Prostate gland (tissue), 2 donors: ENCODE results near the gene DOP1B. TPM values are rescaled to one million over a fixed set of nuclear protein-coding genes. Genes with fewer than 3 reads are reported as not detected.

Experiments used
- DNase-seq: peaks from one replicate; pipeline ENCODE4 v3.0.0-alpha.2; 2019; ENCODE audit warnings: low spot score
- H3K27ac ChIP-seq, 2 donors: fragments of 200-600 bp; sonication (generic); 2 replicates each; pipeline ENCODE4 v1.5.1; 2017 to 2019
- H3K27me3 ChIP-seq: fragments of 200-600 bp; sonication (generic); replicated peaks from 2 replicates; pipeline ENCODE4 v1.5.1; 2019; ENCODE audit not compliant: insufficient read depth
- H3K36me3 ChIP-seq, 2 donors: fragments of 200-600 bp; sonication (generic); 1 replicate in 1 of 2; 2 replicates in 1 of 2; pipeline versions ENCODE4 v1.5.1 to v1.8.1; 2017 to 2019
- H3K4me1 ChIP-seq: fragments of 200-600 bp; sonication (generic); replicated peaks from 2 replicates; pipeline ENCODE4 v1.5.1; 2019
- H3K4me3 ChIP-seq, 2 donors: fragments of 200-600 bp; sonication (generic); 2 replicates each; pipeline ENCODE4 v1.5.1; 2017 to 2019
- H3K9me3 ChIP-seq: fragments of 200-600 bp; sonication (generic); 2 replicates; pipeline ENCODE4 v1.5.1; 2017
- CTCF ChIP-seq, 4 experiments: fragments of 200-600 bp in 2 of 4; fragments of 450-650 bp in 2 of 4; sonication (generic) in 2 of 4; IDR thresholded peaks; 1 replicate in 3 of 4; 2 replicates in 1 of 4; pipeline ENCODE4 v1.5.1; 2016 to 2019; ENCODE audit warnings: antibody characterized with exemption in 4 of 4, mild to moderate bottlenecking in 2 of 4, moderate library complexity in 2 of 4
- POLR2A ChIP-seq: fragments of 450-650 bp; IDR thresholded peaks from one replicate; pipeline ENCODE4 v1.6.1; 2016; ENCODE audit warnings: antibody characterized with exemption, mild to moderate bottlenecking
- POLR2AphosphoS5 ChIP-seq: sonication (generic); formaldehyde crosslinking; IDR thresholded peaks from one replicate; pipeline ENCODE4 v1.6.1; 2017; ENCODE audit warnings: antibody characterized with exemption
- WGBS: methylation state at CpG from one replicate; pipeline ENCODE4 v1.1.5; 2018; 5-methylcytosine and 5-hydroxymethylcytosine counted together
- intact Hi-C: fragments of 100-400 bp; cut with DNase I; formaldehyde crosslinking; loops from one replicate; pipeline ENCODE4 v1.14.2; 2022
- total RNA-seq, 2 donors: library from RNA; depleted of rRNA; stranded (reverse); fragments of >200 nt; gene quantifications; one replicate each; pipeline ENCODE4 v1.1.0, GENCODE V29; 2016

The DOP1B gene
- total RNA-seq, 2 donors from 2014 or later, result 28.4 to 93.3 TPM

- intact Hi-C loops, result no loop called here
- no peaks in the 10 kb centered on the region for H3K9me3 ChIP-seq
- TF ChIP-seq CTCF (IDR thresholded peaks at IDR 0.05), result no peak
- TF ChIP-seq POLR2AphosphoS5, result no peak
- no peak for TF ChIP-seq POLR2A
- no peak overlapping the region for H3K4me3 ChIP-seq
- peaks cover 10% of the 10 kb centered on the region for H3K4me1 ChIP-seq
- H3K36me3 ChIP-seq, result no peaks in the 10 kb centered on the region
- 72% methylated on average over 18 of the region's 18 CpGs for WGBS
- no peak for DNase-seq
- no peaks in the 10 kb centered on the region for H3K27me3 ChIP-seq
- peak overlapping the region; percentile 71 to 74 for H3K27ac ChIP-seq
These were observed 30.1 kb downstream of the DOP1B start for GRCh38 chr21:36186506-36187399.

DNA sequence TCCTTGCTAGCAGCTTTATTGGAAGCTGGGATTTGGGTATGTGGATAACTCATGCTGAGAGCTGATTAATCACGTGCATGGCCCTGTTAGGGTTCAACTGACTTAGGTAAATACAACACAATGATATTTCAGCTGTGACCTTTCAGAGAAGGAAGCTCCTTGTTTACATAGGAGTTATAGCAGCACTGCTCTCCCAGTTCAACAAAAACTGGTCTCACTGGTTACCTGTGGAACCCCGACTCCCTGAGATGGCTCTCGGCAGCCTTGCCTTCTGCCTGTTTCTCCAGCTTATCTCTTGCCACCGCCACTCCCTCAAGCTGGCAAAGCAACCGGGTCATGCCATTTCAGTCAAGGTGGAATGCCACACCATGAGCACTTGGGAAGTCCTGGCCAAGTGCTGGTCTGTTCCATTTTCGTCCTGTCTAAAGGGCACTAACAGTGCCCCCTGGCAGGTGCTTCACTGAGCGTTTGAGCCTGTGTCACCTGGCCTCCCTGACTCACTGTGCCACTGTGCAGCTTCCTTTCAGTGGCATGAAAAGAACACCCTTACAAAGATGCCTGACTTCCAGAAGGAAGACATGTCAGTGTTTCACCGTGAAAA, 31.6 kb downstream of the DOP1B start:
- peak; percentile 69 for DNase-seq
- no peaks in the 10 kb centered on the region for H3K9me3 ChIP-seq

DNA sequence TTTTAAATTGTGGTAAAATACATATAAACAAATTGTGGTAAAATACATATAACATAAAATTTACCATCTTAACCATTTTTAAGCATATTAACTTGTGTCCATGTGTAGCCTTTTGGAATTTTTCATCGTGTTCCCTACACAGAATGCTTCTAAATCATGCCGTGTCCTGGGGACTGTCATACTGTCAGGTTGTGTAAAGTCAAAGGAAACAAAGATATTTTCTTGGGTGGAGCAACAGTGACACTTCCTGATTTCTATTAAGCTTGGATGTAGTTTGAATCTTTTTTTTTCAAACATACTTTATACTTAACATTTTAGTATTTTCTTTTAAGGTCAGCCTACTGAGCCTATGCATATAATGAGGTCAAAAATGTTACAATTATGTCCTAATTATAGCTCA, 32.3 kb downstream of the DOP1B start:
- H3K9me3 ChIP-seq, result no peaks in the 10 kb centered on the region
- intact Hi-C loops, result no loop called here
- peak overlapping the region; percentile 71 to 74 for H3K27ac ChIP-seq
- 14% methylated on average over 2 of the region's 2 CpGs for WGBS
- no peak for DNase-seq
- peaks cover 10% of the 10 kb centered on the region for H3K4me1 ChIP-seq
- no peaks in the 10 kb centered on the region for H3K27me3 ChIP-seq
- H3K4me3 ChIP-seq, result no peak overlapping the region
- TF ChIP-seq POLR2AphosphoS5 (no peak), CTCF (IDR thresholded peaks at IDR 0.05) (no peak), POLR2A (no peak)
- no peaks in the 10 kb centered on the region for H3K36me3 ChIP-seq

More for the DNA sequence above, 31.6 kb downstream of the DOP1B start:
- TF ChIP-seq POLR2A (no peak), POLR2AphosphoS5 (peak; percentile 61), CTCF (IDR thresholded peaks at IDR 0.05) (peak in 1 of 4 experiments; percentile 7)
- Histone ChIP-seq H3K4me1 (peaks cover 10% of the 10 kb centered on the region), H3K36me3 (no peaks in the 10 kb centered on the region), H3K4me3 (no peak overlapping the region), H3K27ac (peak overlapping the region; percentile 71 to 74), H3K27me3 (no peaks in the 10 kb centered on the region)
- 45% methylated on average over 8 of the region's 8 CpGs for WGBS
- intact Hi-C loops, result no loop called here

DNA sequence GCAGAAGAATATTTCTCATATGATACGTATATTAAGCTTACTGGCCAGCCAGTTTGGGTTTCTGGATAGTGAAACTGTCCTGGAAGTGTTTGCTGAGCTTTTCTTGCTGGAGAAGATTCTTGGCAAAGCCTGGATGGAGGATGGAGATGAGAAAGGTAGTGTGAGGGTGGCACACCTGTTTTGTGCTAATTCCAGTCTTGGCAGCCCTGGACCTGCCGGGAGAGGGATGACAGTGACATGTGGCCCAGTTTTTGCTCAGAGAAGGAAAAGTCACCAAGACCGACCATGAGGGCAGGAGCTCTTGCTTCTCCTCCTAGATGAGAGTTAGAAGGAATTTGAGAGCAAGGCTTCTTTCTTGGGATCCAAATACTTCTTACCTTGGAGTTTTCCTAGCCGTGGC, 34.1 kb downstream of the DOP1B start:
- WGBS, result 78% methylated on average over 4 of the region's 4 CpGs
- Histone ChIP-seq H3K4me1 (peaks cover 10% of the 10 kb centered on the region), H3K4me3 (no peak overlapping the region), H3K27ac (no peak overlapping the region), H3K36me3 (no peaks in the 10 kb centered on the region), H3K27me3 (no peaks in the 10 kb centered on the region), H3K9me3 (no peaks in the 10 kb centered on the region)
- no peak for TF ChIP-seq CTCF (IDR thresholded peaks at IDR 0.05)
- TF ChIP-seq POLR2A, result no peak
- TF ChIP-seq POLR2AphosphoS5, result no peak
- no peak for DNase-seq
- intact Hi-C loops, result no loop called here
